GM21717 (cell line): ENCODE results near the gene SCAF1.

ENCODE experiments used
- ATAC-seq: cut with Tn5 transposase; IDR thresholded peaks from one replicate; pipeline ENCODE4 v1.9.1; 2021; ENCODE audit warnings: mild to moderate bottlenecking, moderate library complexity; ENCODE audit not compliant: unreplicated experiment

Gene SCAF1

GRCh38 chr19:49645592-49645991, 3.6 kb downstream of the SCAF1 start:
- ATAC-seq: no peak

GRCh38 chr19:49645995-49646394, 4.0 kb downstream of the SCAF1 start:
- no peak for ATAC-seq

- ATAC-seq: no peak
Observed at GRCh38 chr19:49646586-49646985, 4.6 kb downstream of the SCAF1 start.

DNA sequence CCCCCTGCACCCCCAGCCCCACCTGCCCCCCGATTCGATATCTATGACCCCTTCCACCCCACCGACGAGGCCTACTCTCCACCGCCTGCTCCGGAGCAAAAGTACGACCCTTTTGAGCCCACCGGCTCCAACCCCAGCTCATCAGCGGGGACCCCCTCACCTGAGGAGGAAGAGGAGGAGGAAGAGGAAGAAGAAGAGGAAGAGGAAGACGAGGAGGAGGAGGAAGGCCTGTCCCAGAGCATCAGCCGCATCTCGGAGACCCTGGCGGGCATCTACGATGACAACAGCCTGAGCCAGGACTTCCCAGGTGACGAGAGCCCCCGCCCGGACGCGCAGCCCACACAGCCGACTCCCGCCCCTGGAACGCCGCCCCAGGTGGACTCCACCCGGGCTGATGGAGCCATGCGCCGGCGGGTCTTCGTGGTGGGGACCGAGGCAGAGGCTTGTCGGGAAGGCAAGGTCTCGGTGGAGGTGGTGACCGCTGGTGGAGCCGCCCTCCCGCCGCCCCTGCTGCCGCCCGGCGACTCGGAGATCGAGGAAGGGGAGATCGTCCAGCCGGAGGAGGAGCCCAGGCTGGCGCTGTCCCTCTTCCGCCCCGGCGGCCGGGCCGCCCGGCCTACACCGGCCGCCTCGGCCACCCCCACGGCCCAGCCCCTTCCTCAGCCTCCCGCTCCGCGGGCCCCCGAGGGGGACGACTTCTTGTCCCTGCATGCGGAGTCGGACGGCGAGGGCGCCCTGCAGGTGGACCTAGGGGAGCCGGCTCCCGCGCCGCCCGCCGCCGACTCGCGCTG, 9.2 kb downstream of the SCAF1 start:
- no peak for ATAC-seq

DNA sequence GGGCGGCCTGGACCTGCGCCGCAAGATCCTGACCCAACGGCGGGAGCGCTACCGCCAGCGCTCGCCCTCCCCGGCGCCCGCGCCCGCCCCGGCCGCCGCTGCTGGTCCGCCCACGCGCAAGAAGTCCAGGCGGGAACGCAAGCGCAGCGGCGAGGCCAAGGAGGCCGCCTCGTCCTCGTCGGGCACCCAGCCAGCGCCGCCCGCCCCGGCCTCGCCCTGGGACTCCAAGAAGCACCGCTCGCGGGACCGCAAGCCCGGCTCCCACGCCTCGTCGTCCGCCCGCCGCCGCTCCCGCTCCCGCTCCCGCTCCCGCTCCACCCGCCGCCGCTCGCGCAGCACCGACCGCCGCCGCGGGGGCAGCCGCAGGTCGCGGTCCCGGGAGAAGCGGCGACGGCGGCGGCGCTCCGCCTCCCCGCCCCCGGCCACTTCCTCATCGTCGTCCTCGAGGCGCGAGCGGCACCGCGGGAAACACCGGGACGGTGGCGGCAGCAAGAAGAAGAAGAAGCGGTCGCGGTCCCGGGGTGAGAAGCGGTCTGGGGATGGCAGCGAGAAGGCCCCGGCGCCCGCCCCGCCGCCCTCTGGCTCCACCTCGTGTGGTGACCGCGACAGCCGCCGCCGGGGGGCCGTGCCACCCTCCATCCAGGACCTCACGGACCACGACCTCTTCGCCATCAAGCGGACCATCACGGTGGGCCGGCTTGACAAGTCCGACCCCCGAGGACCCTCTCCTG, 10.0 kb downstream of the SCAF1 start:
- ATAC-seq: no peak

- no peak for ATAC-seq
Observed at GRCh38 chr19:49652551-49653465, 10.8 kb downstream of the SCAF1 start.

GRCh38 chr19:49653466-49653806, 11.4 kb downstream of the SCAF1 start:
- ATAC-seq: no peak

- no peak for ATAC-seq
Observed at GRCh38 chr19:49654581-49654980, 12.6 kb downstream of the SCAF1 start.

GRCh38 chr19:49655570-49656455, 13.8 kb downstream of the SCAF1 start:
- ATAC-seq: no peak

DNA sequence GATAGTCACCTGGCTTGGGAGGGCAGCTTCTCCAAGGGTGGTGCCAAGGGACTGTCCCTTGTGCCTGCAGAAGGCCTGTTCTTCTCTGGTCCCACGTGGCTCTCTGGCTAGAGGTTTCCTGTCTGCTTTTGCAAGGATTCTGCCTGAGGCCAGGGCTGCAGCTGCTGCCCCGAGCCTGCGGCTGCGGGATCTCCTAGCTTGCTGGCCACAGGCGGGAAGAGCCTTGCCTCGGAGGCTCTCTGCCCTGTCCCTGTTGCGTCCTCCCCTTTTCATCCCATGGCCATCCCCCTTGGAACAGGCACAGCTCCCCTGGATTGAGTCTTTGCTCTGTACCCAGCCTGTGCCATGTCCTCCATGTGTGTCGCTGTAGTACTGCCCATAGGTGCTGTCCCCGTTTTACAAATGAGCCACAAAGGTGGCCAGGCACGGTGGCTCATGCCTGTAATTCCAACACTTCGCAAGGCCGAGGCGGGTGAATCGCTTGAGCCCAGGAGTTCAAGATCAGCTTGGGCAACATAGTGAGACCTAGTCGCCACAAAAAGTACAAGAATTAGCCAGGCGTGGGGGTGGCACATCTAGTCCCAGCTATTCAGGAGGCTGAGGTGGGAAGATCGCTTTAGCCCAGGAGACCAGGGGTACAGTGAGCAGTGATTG, 14.6 kb downstream of the SCAF1 start:
- ATAC-seq: no peak

GRCh38 chr19:49657493-49658138, 15.6 kb downstream of the SCAF1 start:
- ATAC-seq: no peak

DNA sequence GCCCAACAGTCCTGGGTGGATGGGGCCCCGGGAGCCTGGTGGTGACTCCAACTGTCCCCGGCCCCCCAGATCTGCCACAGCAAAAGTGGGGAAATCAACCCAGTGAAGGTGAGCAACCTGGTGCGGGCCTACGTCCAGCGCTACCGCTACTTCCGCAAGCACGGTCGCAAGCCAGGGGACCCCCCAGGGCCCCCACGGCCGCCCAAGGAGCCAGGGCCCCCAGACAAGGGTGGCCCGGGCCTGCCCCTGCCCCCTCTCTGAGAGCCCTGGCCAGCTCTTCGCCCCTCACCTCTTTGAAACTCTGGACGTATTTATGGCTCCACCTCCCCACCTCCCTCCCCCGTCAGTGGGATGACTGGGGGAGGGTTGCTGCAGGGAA, 16.1 kb downstream of the SCAF1 start:
- ATAC-seq: no peak

DNA sequence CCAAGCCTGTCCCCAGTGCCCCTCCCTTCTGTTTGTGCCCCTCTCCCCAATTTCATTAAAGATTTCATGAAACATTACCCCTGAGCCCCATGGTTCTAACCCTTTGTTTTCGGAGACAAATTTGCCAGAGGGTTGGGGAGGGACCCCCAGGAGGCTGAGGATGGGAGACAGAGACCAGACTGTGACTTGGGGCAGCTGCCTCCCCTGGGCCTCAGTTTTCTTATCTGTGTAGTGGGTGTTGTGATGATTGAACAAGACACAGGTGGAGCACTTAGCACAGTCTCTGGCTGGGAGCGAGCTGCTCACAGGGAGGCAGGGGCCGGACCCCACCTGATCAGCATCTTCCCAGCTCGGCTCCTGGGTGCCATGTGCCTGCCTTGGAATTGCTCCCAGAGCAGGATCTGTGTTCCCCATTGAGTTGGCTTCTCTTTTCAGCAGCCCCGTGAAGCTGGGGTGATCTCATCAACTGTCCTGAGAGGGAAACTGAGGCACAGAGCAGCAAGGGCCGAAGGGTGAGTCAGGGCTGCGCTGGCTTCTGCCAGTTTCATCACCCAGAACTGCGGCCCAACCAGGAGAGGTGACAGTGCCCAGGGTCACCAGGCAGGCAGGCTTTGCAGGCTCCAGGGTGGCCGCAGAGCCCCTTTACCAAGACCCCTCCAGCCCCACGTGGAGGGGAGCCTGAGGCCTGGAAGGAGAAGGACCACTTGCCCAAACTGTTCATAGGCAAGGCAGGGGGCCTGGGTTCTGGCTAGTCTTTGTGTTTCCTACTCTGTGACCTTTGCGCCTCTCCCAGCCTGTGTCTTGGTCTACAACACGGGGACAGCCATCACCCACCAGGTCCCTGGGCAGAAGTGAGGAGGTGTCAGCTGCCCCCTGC, 16.8 kb downstream of the SCAF1 start:
- ATAC-seq: no peak

DNA sequence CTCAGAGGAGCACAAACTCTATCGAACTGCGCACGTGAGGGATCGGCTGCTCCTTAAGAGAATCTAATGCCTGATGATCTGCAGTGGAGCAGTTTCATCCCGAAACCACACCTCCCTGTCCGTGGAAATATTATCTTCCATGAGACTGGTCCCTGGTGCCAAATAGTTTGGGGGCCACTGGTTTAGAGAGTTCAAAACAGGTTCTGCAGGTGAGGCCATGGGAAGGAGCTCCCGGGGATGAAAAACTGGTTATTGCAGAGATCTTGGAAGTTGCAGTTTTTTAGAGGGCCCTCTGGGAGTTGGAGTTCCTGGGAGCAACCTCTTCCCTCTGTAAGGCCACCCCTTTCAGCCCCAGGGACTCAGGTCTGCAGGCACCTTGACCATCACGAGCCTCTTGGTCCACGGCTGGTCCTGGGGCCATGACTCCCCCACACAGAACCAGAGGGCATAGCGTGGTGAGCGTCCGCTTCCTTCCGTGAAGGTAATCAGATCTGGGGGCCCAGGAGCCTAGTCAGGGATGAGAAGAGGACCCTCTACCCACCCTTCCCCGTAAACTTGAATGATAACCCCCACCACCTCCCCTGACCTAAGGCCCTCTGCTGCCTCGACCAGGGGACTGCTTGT, 18.4 kb downstream of the SCAF1 start:
- no peak for ATAC-seq

- ATAC-seq: no peak
Observed at GRCh38 chr19:49662011-49662410, 20.0 kb downstream of the SCAF1 start.

GRCh38 chr19:49663224-49663623, 21.2 kb downstream of the SCAF1 start:
- ATAC-seq: no peak

DNA sequence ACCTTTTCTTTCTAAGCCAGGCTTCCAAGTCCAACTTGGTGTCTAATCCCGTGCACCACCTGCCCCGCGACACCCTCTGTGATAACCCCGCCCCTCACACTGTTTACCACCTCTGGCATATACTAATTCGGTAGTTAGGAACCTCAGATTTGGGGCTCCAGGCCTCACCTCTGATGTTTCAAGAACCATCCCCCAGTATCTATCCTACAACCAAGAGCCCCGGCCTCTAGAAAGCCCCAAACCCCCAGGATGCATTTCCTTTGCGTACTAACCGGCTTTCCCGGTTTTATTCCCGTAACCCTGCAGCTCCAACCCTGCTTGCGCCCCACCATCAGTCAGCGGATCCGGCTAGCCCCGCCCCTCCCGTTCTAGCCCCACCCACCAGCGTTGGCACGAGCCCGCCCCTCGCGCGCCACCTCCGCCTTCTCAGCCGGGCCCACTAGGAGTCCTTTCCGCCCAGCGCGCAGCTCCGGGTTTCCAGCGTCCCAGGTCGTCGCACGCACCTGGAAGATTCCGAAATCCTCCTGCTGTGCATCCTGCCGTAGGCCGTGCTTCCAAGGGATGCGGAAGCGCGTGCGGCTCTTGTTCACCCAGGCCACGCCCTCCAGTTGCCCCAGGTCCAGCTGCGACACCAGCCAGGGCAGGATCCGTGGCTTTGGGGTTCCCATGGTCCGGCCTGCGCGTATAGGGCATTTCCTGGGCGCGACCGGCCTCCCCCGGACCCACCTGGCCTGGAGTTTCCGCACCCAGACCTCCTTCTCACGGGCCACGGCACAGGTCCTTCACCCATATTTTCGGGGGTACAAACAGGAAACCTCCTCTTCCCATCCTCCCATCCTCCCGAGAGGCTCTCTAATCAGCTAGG, 22.4 kb downstream of the SCAF1 start:
- ATAC-seq: no peak
